Neural progenitor cell (in vitro differentiated cells): Measurements from ENCODE around the gene TSPAN4. TPM values are rescaled to one million over a fixed set of nuclear protein-coding genes. Genes with fewer than 3 reads are reported as not detected.

Source experiments
- DNase-seq: peaks from one replicate; pipeline ENCODE4 v3.0.0-alpha.2; 2016; ENCODE audit warnings: low spot score
- H2AFZ ChIP-seq: fragments of 200-600 bp; sonication (generic); replicated peaks from 2 replicates; pipeline ENCODE4 v1.6.1; 2016; ENCODE audit warnings: antibody characterized with exemption
- H3F3A ChIP-seq: fragments of 200-600 bp; sonication (generic); 2 replicates; pipeline ENCODE4 v1.6.1; 2016; ENCODE audit warnings: antibody characterized with exemption, low read depth
- H3K27ac ChIP-seq: fragments of 200-600 bp; sonication (generic); 2 replicates; pipeline ENCODE4 v1.5.1; 2016; ENCODE audit warnings: mild to moderate bottlenecking
- H3K27me3 ChIP-seq: fragments of 200-600 bp; sonication (generic); 2 replicates; pipeline ENCODE4 v1.6.1; 2016; ENCODE audit warnings: mild to moderate bottlenecking, moderate library complexity
- H3K36me3 ChIP-seq: fragments of 200-600 bp; sonication (generic); 2 replicates; pipeline ENCODE4 v1.5.1; 2016
- H3K4me1 ChIP-seq: fragments of 200-600 bp; sonication (generic); 2 replicates; pipeline ENCODE4 v1.6.1; 2016; ENCODE audit warnings: mixed run types
- H3K4me2 ChIP-seq: fragments of 200-600 bp; sonication (generic); 2 replicates; pipeline ENCODE4 v1.6.1; 2016
- H3K4me3 ChIP-seq: fragments of 200-600 bp; sonication (generic); 2 replicates; pipeline ENCODE4 v1.5.1; 2016
- H3K79me2 ChIP-seq: fragments of 200-600 bp; sonication (generic); 2 replicates; pipeline ENCODE4 v1.6.1; 2016; ENCODE audit warnings: low read depth
- H3K9ac ChIP-seq: fragments of 200-600 bp; sonication (generic); 2 replicates; pipeline ENCODE4 v1.6.1; 2016
- H3K9me3 ChIP-seq: fragments of 200-600 bp; sonication (generic); 2 replicates; pipeline ENCODE4 v1.5.1; 2016; ENCODE audit warnings: low read depth
- H4K20me1 ChIP-seq: fragments of 200-600 bp; sonication (generic); 2 replicates; pipeline ENCODE4 v1.6.1; 2016; ENCODE audit warnings: low read depth
- H3K27ac Mint-ChIP-seq: 3 replicates; pipeline ENCODE4 v1.8.0; 2021; ENCODE audit warnings: mixed read lengths
- H3K27me3 Mint-ChIP-seq: 2 replicates; pipeline ENCODE4 v1.8.0; 2022; ENCODE audit warnings: low read depth, mild to moderate bottlenecking, inconsistent platforms, moderate library complexity, mixed read lengths; ENCODE audit not compliant: insufficient read depth
- H3K36me3 Mint-ChIP-seq: 3 replicates; pipeline ENCODE4 v1.8.0; 2021; ENCODE audit warnings: mixed read lengths
- H3K4me1 Mint-ChIP-seq: 3 replicates; pipeline ENCODE4 v1.8.0; 2021; ENCODE audit warnings: mixed read lengths
- H3K4me3 Mint-ChIP-seq: 3 replicates; pipeline ENCODE4 v1.8.0; 2021; ENCODE audit warnings: mild to moderate bottlenecking, moderate library complexity, mixed read lengths
- H3K9me3 Mint-ChIP-seq: 3 replicates; pipeline ENCODE4 v1.8.0; 2020; ENCODE audit warnings: mixed read lengths
- CTCF ChIP-seq: fragments of 200-600 bp; sonication (generic); IDR thresholded peaks from 2 replicates; pipeline ENCODE4 v1.5.1; 2017; ENCODE audit warnings: antibody characterized with exemption, mild to moderate bottlenecking
- EZH2 ChIP-seq: fragments of 200-600 bp; sonication (generic); IDR thresholded peaks from 2 replicates; pipeline ENCODE4 v1.6.1; 2017; ENCODE audit warnings: antibody characterized with exemption, mild to moderate bottlenecking, moderate library complexity
- EZH2phosphoT487 ChIP-seq: fragments of 200-600 bp; sonication (generic); IDR thresholded peaks from 2 replicates; pipeline ENCODE4 v1.6.1; 2017; ENCODE audit warnings: antibody characterized with exemption
- total RNA-seq: library from RNA; depleted of rRNA; stranded (reverse); fragments of >200 nt; gene quantifications from 2 replicates; pipeline ENCODE4 v1.2.3, GENCODE V29; 2015; ENCODE audit warnings: low replicate concordance

TSPAN4 gene
- total RNA-seq, 1 donor from 2014 or later = 19.6 TPM

GRCh38 chr11:866481-866880 is 23.8 kb downstream of the TSPAN4 start:
- peaks cover 12% of the 10 kb centered on the region for H3K4me1 Mint-ChIP-seq
- TF ChIP-seq CTCF (no peak), EZH2 (no peak)
- peaks cover 19% of the 10 kb centered on the region for H3K4me1 ChIP-seq
- H3K36me3 ChIP-seq = no peaks in the 10 kb centered on the region
- no peaks in the 10 kb centered on the region for H3K36me3 Mint-ChIP-seq
- H3F3A ChIP-seq = peaks cover 8% of the 10 kb centered on the region
- H3K9me3 Mint-ChIP-seq = no peaks in the 10 kb centered on the region
- H3K4me3 ChIP-seq = no peak overlapping the region
- no peaks in the 10 kb centered on the region for H3K27me3 ChIP-seq
- H3K4me3 Mint-ChIP-seq = no peak overlapping the region
- no peaks in the 10 kb centered on the region for H3K9me3 ChIP-seq
- no peak overlapping the region for H3K27ac ChIP-seq
- no peaks in the 10 kb centered on the region for H3K27me3 Mint-ChIP-seq
- H3K9ac ChIP-seq = no peak overlapping the region
- H2AFZ ChIP-seq = no peak overlapping the region
- H3K79me2 ChIP-seq = no peaks in the 10 kb centered on the region
- no peak overlapping the region for H3K4me2 ChIP-seq
- no peak for DNase-seq
- peaks cover 27% of the 10 kb centered on the region for H4K20me1 ChIP-seq
- no peak overlapping the region for H3K27ac Mint-ChIP-seq

GRCh38 chr11:867856-868358 is 25.3 kb downstream of the TSPAN4 start:
- Histone ChIP-seq H3K27ac (no peak overlapping the region), H3K4me2 (no peak overlapping the region), H3K4me1 (peaks cover 8% of the 10 kb centered on the region), H2AFZ (no peak overlapping the region), H3K9me3 (no peaks in the 10 kb centered on the region), H3K9ac (no peak overlapping the region), H3K4me3 (no peak overlapping the region), H4K20me1 (peaks cover 19% of the 10 kb centered on the region), H3K36me3 (no peaks in the 10 kb centered on the region), H3K27me3 (no peaks in the 10 kb centered on the region), H3K79me2 (no peaks in the 10 kb centered on the region), H3F3A (peaks cover 3% of the 10 kb centered on the region)
- Mint-ChIP-seq H3K27me3 (peaks cover 2% of the 10 kb centered on the region), H3K36me3 (no peaks in the 10 kb centered on the region), H3K27ac (no peak overlapping the region), H3K4me3 (no peak overlapping the region), H3K9me3 (no peaks in the 10 kb centered on the region), H3K4me1 (peaks cover 7% of the 10 kb centered on the region)
- DNase-seq = no peak
- TF ChIP-seq EZH2phosphoT487 (no peak), EZH2 (no peak), CTCF (no peak)

GRCh38 chr11:868394-868793 is 25.7 kb downstream of the TSPAN4 start:
- H3K9me3 ChIP-seq = no peaks in the 10 kb centered on the region
- H3K27ac Mint-ChIP-seq = no peak overlapping the region

More at GRCh38 chr11:868394-868793, 25.7 kb downstream of the TSPAN4 start:
- H3K79me2 ChIP-seq = no peaks in the 10 kb centered on the region
- H3K4me1 ChIP-seq = peaks cover 3% of the 10 kb centered on the region
- H4K20me1 ChIP-seq = peaks cover 19% of the 10 kb centered on the region
- H3K9ac ChIP-seq = no peak overlapping the region
- H3K27ac ChIP-seq = no peak overlapping the region
- peaks cover 3% of the 10 kb centered on the region for H3F3A ChIP-seq
- peaks cover 2% of the 10 kb centered on the region for H3K27me3 Mint-ChIP-seq
- no peaks in the 10 kb centered on the region for H3K36me3 Mint-ChIP-seq
- H3K36me3 ChIP-seq = no peaks in the 10 kb centered on the region
- H3K9me3 Mint-ChIP-seq = no peaks in the 10 kb centered on the region
- DNase-seq = no peak
- no peak overlapping the region for H2AFZ ChIP-seq
- no peak overlapping the region for H3K4me3 ChIP-seq
- H3K4me1 Mint-ChIP-seq = peaks cover 2% of the 10 kb centered on the region
- no peaks in the 10 kb centered on the region for H3K27me3 ChIP-seq
- H3K4me3 Mint-ChIP-seq = no peak overlapping the region
- no peak overlapping the region for H3K4me2 ChIP-seq
- no peak for TF ChIP-seq EZH2
- no peak for TF ChIP-seq EZH2phosphoT487
- no peak for TF ChIP-seq CTCF
